ENCODE measurements around the gene RECQL.
A peak's percentile ranks its signal among the peaks of the same experiment; 100 is the strongest.
"Not testable (repeated sequence)": the region's sequence is repeated elsewhere in the genome, so short reads cannot be mapped to it uniquely, and the experiment has no call there.

Gene RECQL

DNA sequence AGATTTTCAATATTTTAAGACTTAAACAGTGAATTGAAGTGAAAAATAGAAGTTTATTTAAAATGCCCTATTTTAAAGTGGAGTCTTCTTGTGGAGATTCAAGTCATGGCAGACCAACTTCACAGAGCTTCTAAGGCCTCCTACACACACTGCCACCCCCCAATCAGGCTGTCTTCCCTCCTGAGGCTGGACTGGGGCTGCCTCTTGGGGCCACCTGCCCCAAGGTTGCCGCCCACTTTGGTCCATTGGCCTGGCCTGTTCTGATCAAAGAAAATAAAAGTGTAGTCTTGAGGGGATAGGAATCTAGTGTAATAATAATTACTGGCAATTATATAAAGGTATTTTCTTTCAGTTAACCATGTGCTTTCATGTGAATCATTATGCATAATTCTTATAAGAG is 1.4 kb upstream of the RECQL start:
- no peak for DNase-seq (ENCODE audit: low read depth in 2 of 3, low spot score in 1 of 3)

DNA sequence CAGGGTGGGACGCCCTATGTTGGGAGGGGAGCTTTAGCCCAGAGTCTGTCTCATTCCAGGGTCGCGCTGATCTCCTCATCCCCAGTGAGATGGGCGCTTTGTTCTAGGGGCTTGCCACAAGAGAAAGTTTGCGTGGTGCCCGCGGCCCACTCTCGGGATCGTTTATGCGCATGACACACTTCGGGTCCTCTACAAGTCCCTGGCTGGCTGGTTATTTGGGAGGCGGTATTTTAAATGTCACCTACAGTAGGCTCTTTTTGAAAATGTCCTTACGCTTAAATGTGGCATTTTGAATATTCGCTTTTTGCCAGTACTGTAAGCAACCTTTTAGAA is 695 bp upstream of the RECQL start:
- DNase-seq (ENCODE audit: low read depth in 2 of 3, low spot score in 1 of 3), result peak in 1 of 3 donors; percentile 13

DNA sequence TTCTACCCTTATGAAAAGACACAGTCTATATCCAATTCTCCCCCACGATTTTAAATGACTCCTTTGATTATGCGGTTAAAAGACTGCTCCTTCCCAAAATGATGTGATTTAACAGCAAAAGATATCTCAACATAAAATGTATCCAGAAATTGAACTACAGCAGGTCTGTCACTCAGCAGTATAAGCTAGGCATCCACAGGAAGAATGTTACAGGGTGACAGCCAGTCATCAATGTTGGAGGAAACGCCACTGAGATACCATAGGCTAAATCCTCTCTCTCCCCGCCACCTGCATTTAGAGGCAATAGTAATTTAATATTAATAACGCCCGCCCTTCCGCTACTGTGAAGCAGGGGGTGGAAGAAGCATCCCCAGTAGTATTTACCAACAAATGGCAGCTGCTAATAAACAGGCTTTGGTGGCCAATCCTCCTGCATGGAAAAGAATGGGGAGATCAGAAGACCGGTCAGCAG is 613 bp downstream of the RECQL start:
- DNase-seq (ENCODE audit: low read depth in 2 of 3, low spot score in 1 of 3), result no peak

DNA sequence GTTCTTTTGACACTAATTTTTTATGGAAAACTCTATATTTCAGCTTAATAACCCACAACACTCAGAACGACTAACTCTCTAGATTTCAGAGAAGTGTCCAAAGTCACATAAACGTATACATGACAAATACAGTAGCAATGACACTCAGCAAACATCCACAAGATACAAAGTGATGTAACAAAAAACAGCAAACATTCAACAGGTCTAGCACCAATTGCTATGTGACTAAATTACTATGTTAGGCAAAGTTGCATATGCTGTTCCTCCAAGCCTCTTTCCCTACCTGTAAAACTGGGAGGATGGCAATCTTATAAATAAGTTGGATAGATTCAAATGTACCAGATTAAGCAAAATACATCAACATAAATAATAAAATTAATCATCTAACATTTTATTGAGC is 1.7 kb downstream of the RECQL start:
- no peak for DNase-seq (ENCODE audit: low read depth in 2 of 3, low spot score in 1 of 3)

DNA sequence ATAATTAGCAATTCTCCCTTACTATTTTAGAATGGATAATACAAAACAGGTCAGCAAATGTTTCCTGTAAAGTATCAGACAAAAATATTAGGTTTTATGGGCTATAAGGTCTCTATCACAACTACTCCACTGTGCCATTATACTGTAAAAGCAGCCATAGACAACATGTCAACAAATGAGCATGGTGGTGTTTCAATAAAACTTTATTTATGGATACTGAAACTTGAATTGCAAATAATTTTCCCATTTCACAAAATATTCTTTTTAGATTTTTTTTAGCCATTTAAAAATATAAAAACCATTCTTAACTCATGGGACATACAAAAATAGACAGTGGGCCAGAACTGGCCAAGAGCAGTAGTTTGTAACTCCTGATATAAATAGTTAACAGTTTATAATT is 15.4 kb downstream of the RECQL start:
- no peak for DNase-seq (ENCODE audit: low read depth in 2 of 3, low spot score in 1 of 3)

DNA sequence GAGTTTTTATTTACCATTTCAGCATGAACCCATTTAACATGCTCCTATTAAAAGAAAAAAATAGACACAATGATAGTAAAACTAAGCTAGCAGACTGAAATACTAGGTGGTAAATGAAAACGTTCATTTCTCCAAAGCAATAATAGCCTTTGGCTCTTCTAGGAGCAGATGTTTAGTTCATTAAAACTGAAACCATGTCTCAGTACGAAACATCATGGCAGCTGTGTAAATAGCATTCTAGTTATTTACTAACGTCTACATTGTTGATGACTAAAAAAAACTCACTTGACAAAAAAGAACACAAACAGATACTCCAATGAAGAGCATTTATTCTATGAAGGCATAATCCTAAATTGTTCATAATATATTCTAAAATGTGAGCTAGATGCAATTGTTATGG is 17.9 kb downstream of the RECQL start:
- DNase-seq (ENCODE audit: low read depth in 2 of 3, low spot score in 1 of 3), result no peak

DNA sequence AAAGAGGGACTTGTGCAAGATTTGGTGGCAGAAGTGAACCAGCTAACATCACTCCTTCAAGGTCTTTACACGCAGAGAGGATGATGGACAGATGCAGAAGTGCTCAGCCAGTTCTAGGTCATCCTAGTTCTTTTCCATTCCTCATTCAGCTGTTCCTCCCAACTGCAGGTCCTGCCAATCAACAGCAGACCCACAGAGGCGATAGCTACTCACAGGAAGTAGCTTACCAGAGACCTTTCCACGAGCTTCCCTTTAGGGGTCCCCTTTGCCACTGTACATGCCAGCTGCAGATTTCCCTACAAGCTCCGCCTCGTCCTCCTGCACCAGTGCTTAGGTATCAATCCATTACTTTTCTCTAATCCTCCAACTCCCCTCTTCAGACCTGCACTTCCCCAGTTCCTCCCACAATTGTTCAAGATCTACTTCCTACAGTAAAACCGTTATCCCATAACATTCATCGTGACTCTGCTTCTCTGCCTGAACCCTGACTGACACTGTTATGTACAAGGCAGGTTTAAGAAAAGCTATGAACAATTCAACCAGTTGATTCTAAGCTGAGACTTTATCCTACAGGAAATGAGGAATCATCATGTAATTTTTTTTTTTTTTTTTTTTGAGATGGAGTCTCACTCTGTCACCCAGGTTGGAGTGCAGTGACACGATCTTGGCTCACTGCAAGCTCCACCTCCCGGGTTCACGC is 22.5 kb downstream of the RECQL start:
- DNase-seq (ENCODE audit: low read depth in 2 of 3, low spot score in 1 of 3), result no peak

DNA sequence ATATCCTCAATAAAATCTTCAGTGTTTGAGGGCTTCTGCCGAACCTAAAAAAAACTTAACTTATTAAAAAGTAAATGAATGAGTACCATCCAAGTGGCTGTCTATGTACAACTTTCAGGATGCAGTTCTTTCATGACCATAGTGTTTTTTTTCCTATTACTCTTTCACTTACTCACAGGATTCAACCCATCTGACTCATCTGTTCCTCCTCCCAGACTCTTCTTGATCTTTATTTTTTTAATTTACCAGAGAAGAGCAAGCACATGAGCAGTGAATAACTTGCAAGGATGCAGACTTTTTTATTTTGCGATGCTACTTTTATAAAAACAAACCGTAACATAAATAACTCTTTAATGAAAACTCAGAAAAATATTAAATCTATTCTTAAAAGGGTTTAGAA is 24.5 kb downstream of the RECQL start:
- no peak for DNase-seq (ENCODE audit: low read depth in 2 of 3, low spot score in 1 of 3)

DNA sequence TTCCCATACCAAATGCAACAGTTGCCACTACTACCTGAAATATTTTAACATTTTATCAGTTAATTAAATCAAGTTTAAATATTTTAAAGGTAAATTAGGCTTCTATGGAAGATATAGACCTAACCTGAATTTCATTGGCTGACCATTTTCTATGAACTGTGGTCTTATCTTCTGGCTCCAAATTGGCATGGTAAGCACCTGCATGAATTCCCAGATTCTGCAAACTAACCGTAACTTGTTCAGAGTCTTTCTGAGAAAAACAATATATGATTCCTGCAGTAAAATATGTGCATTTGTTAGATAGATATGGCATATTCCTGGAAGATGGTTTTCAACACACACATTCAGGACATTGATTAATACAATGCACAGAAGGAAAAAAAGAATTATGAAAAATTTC is 25.9 kb downstream of the RECQL start:
- no peak for DNase-seq (ENCODE audit: low read depth in 2 of 3, low spot score in 1 of 3)

DNA sequence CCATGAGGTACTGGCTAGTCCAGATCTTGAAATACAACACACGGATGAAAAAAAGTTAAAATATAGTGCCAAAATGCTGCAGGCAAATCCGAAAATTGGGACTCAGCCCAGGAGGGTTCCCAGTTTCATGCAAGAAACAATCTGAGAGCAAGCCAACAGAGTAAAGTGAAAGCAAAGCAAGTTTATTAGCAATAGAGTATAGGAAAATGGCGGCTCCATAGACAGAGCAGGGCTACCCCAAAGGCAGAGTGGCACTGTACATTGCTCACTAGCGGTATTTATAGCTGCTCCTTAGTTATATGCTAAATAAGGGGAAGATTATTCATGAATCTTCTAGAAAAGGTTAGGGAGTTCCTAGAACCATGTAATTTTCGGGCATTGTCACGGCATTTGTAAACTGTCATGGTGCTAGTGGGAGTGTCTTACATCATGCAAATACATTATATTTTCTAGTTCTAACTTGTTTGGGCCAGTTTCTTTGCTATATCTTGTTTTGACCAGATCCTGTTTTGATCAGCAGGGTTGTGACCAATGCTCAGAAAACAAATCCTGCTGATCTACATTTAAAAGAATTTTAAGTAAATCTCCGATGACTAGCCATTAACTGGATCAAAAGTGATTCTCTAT is 29.1 kb downstream of the RECQL start:
- DNase-seq (ENCODE audit: low read depth in 2 of 3, low spot score in 1 of 3), result no peak

DNA sequence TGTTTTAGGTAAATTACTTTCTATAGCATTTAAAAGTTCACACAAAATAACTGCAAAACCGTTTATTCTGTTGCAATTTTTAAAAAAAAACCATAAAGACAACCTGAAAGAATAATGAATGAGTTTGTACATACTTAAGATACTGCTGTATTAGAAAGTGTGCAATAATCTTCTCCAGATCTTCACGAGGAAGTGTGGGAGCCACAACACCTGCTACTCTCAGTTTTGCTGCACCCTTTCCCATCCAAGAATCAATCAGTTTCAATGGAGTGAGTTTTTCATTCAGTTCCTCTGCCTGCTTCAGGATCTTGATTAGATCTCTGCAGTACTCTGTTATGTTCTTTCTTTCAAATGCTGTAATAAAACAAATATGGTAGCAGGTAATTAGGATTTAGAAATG is 30.1 kb downstream of the RECQL start:
- DNase-seq (ENCODE audit: low read depth in 2 of 3, low spot score in 1 of 3), result no peak

DNA sequence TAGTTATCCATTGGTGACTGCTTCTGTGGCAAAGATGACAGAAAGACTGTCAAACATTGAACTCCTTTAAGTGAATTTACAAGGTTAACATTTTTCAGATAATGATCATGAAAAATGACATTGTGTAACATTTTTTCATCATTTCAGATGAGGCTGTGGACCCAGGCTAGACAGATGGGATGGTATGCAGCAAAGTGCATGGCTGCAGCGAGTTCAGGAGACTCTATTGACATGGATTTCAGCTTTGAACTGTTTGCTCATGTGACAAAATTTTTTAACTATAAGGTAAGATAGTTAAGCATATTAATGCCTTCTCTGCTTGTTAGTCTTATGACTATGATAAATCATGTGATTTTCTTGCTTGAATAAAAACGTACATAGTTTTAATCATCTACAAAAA is 34.1 kb downstream of the RECQL start:
- not testable (repeated sequence) for DNase-seq (ENCODE audit: low read depth in 2 of 3, low spot score in 1 of 3)

DNA sequence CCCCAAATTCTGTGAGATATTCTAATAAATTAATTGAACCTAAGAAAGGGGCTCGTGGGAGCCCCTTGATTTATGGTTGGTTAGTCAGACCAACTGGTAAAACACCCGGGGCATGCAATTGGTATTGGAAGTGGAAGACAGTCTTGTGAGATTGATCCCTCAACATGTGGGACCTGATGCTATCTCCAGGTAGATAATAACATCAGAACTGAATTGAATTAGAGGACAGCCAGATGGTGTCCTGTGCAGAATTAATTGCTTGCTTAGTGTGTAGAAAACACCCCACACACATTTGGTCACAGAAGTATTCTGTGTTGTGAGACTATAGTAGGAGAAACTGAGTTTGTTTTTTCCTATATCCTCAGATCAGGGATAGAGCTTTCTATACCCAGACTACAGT is 42.0 kb downstream of the RECQL start:
- DNase-seq (ENCODE audit: low read depth in 2 of 3, low spot score in 1 of 3), result no peak

DNA sequence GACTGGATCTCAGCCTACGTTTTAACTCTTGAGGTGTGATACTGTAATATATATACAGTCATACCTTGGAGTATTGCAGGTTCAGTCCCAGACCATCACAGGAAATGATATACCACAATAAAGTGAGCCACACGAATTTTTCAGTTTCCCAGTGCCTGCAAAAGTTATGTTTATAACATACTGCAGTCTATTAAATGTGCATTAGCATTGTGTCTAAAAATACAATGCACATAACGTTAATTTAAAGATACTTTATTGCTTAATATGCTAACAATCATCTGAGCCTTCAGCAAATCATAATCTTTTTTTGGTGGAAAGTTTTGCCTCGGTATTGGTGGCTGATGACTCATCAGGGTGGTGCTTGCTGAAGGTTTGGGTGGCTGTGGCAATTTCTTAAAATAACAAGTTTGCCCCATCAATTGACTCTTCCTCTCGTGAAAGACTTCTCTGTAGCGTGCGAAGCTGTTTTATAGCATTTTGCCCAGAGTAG is 45.1 kb downstream of the RECQL start:
- peak in 2 of 3 donors; percentile 20 to 47 for DNase-seq (ENCODE audit: low read depth in 2 of 3, low spot score in 1 of 3)

DNA sequence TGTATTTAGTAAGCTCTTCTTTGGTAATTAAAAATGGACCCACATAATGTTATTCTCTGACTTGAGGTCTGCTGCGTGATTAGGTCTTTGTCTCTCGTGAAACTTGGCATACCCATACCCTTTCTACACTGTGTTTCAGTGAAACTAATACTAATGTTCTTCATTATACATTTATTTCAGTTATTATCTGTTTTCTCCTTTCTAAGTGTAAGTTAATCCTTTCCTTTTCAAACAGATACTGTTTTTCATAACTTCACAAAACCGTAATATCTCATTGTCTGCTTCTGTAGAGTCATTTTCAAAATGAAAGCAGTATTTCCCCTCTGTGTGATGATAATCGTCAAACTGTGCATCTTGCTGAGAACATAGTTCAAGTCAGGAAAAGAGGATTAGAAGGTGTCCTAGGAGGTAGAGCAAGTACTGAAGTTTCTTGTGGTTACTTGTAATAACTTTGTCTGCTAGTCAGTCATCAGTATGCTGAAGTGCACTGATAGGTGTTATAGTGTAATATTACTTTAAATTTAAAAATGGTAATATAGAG is 48.1 kb downstream of the RECQL start:
- no peak for DNase-seq (ENCODE audit: low read depth in 2 of 3, low spot score in 1 of 3)

DNA sequence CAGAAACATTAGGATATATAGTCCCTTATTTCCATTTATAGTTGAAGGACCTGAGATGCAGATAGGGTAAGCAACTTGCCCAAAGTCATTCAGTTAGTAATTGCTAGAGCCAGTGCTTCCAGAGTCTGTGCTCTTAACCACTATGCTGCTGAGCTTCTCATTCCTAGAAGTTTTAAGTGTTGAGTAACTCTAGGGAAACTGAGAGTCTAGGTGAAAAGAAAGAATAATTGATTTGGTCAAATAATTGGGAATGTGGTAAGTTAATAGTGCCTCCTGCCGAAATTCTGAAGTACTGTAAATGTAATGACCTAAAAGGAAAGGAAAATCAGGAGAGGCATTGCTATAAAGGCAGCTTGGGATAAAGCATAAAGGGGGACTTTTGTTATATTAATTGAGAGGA is 49.9 kb downstream of the RECQL start:
- DNase-seq (ENCODE audit: low read depth in 2 of 3, low spot score in 1 of 3), result no peak

DNA sequence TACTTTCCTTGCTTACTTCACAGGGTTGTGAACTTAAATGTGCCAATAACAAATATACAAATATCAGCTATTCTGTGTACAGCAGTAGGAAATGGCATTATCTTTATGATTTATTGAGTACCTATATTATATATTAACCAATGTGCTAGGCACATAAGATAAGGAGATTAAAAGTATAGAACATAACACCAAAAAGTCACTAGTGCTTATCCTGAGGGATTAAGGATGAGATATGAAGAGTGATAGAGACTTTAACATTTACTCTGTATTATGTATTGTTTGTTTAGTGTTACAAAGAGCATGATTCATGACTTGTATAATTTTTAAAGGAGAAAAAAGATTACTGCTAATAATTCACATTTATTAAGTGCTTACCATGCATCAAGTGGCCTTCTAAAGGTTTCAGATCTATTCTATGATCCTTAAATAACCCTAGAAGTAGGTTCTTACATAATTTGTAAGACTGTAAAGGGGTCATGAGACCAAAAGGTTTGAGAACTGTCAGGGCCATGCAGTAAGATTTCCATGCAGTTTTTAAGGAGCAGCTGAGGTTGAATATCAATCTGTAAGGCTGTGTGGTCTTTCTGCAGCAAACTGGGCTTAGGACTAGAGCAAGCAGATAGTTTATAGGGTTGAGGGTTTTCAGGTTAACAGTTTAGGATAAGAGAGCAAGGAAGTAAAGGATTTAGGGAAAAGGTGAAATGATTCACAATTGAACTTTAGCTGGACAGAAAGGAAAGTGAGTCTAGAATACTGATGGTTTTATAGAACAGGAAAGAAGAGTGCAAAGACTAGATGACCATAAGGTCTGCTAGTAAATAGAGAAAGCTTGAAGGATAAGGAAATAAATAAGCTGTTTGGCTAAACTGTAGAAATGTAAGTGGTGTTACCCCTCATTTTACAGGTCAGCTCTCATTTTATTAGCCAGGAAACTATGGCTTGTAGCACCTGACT is 57.0 kb downstream of the RECQL start:
- no peak for DNase-seq (ENCODE audit: low read depth in 2 of 3, low spot score in 1 of 3)

DNA sequence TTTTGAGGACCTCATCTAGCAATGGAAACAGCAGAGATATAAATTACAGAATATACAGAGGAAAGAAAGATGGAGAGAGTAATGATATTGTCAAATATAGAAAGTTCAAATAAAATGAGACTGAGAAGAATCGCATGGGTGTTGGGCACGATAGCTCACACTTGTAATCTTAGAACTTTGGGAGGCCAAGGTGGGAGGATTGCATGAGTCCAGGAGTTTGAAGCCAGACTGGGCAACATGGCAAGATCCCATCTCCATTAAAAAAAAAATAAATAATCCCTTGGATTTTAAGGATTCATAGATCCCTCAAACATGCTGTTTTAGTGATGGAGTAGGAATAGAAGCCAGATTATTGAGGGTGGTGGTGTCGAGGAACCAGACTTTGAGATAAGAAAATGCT is 62.1 kb downstream of the RECQL start:
- DNase-seq (ENCODE audit: low read depth in 2 of 3, low spot score in 1 of 3), result no peak

DNA sequence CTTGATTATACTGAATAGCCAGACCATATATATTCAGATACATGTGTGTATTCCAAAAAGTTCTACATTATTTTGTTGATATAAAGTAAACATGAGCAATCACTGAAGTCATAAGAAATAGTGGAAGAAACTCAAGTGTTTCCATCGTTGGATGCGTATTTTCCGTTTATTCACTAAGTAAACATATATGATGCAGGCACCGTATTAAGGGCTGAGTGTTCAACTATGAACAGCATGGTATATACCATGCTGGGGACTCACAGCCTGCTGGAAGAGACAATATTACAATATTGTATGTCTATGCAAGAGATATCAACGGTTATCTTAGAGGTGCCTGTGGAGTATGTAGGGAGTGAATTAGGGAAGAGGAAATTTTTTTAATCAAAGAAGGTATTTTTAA is 62.8 kb downstream of the RECQL start:
- DNase-seq (ENCODE audit: low read depth in 2 of 3, low spot score in 1 of 3), result no peak

DNA sequence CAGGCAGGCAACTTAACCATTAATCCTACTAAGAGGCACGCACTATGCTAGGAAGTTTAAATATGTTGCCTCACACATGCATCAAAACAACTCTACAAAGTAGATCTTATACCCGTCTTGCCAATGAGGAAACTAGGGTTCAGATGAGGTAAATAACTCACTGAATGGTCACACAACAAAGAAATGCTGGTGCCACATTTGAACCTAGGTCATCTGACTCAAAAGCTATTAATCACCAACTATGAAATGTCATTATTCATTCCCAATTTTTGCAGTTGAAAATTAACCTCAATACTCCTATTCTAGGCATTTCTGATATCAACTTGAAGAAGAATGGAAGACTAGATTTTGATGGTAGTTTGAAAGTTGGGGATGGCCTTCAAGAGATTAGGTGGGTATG is 66.7 kb downstream of the RECQL start:
- no peak for DNase-seq (ENCODE audit: low read depth in 2 of 3, low spot score in 1 of 3)

DNA sequence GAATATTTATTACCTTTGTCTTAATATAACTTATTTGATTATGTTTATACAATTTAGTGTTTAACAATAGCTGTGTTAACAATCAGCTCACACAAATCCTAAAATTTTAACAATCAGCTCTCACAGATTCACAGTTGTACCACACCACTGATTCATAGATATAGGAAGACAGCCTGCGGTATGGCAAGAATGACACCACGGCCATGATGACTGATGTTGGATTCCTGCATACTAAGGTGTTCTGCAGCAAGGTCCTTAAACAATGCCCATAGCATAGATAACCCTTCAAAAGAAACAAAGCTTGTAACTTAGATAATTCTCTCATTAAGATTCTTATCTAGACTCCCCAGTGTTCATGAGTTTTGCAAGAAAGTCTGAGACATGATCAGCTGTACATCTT is 67.9 kb downstream of the RECQL start:
- no peak for DNase-seq (ENCODE audit: low read depth in 2 of 3, low spot score in 1 of 3)

DNA sequence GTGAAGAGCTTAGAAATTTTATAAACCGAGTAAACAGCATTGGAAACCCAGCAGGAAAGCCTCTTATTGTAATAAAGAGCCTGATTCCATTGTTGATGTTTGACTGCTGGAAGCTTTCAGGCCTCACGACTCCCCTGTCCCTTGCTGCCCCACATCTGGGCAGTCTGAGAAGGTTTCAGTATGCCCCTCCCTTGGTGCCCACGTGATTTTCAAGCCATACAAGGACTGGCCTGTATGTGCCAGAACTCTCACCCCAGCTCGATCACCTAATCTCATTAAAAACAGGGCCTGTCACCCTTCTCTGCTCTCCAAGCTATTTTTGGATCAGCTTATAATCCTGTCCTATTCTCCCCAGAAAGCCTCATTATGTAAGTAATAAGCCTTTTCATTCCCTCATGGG is 71.4 kb downstream of the RECQL start:
- no peak for DNase-seq (ENCODE audit: low read depth in 2 of 3, low spot score in 1 of 3)

Measured in stimulated activated CD4-positive, alpha-beta T cell treated with anti-CD3 and anti-CD28 coated beads, Interleukin-12 subunit alpha, Interleukin-12 subunit beta, amount 100 ng/mL, for 48 hours (primary cell).